AG04449 (cell line): ENCODE measurements around the gene SETBP1.

ENCODE experiments used
- CTCF ChIA-PET: fragments of 350-600 bp; formaldehyde crosslinking; extraction: SDS; loops from one replicate; lab custom pipeline; 2021; ENCODE audit warnings: antibody characterized with exemption; lab: Yijun Ruan, JAX
- POLR2A ChIA-PET: fragments of 400-600, 350-600 bp; formaldehyde crosslinking; extraction: SDS; loops from one replicate; lab custom pipeline; 2020; ENCODE audit warnings: antibody characterized with exemption, inconsistent platforms; lab: Yijun Ruan, JAX
- DNase-seq: peaks from one replicate; pipeline ENCODE4 v3.0.0-alpha.2; 2010; ENCODE audit warnings: low read depth, low spot score
- H3K4me3 ChIP-seq: 2 replicates; pipeline ENCODE4 v1.5.1; 2011; ENCODE audit warnings: low read depth, mild to moderate bottlenecking, control low read depth, low read length
- TF ChIP-seq, protein P1 (sequence below): IDR thresholded peaks from one replicate; pipeline ENCODE4 v1.5.1; 2011; ENCODE audit warnings: mild to moderate bottlenecking, moderate library complexity, low read length, control low read depth, inconsistent platforms; ENCODE audit not compliant: insufficient read depth; ENCODE audit errors: missing control alignments

The SETBP1 gene

GRCh38 chr18:44987371-44987770, 306.7 kb downstream of the SETBP1 start:
- POLR2A ChIA-PET: interaction anchor here (0.6 kb wide), 1 partner anchor 121 kb away, joined by 3 read pairs; no protein-coding TSS in a partner anchor
- TF ChIP-seq, protein P1, sequence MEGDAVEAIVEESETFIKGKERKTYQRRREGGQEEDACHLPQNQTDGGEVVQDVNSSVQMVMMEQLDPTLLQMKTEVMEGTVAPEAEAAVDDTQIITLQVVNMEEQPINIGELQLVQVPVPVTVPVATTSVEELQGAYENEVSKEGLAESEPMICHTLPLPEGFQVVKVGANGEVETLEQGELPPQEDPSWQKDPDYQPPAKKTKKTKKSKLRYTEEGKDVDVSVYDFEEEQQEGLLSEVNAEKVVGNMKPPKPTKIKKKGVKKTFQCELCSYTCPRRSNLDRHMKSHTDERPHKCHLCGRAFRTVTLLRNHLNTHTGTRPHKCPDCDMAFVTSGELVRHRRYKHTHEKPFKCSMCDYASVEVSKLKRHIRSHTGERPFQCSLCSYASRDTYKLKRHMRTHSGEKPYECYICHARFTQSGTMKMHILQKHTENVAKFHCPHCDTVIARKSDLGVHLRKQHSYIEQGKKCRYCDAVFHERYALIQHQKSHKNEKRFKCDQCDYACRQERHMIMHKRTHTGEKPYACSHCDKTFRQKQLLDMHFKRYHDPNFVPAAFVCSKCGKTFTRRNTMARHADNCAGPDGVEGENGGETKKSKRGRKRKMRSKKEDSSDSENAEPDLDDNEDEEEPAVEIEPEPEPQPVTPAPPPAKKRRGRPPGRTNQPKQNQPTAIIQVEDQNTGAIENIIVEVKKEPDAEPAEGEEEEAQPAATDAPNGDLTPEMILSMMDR: no peak
- no peak for DNase-seq
- CTCF ChIA-PET: interaction anchor here (0.8 to 1.1 kb wide), 2 partner anchors 14 to 56 kb away, joined by 3 read pairs; no protein-coding TSS in a partner anchor
- no peak overlapping the region for H3K4me3 ChIP-seq

DNA sequence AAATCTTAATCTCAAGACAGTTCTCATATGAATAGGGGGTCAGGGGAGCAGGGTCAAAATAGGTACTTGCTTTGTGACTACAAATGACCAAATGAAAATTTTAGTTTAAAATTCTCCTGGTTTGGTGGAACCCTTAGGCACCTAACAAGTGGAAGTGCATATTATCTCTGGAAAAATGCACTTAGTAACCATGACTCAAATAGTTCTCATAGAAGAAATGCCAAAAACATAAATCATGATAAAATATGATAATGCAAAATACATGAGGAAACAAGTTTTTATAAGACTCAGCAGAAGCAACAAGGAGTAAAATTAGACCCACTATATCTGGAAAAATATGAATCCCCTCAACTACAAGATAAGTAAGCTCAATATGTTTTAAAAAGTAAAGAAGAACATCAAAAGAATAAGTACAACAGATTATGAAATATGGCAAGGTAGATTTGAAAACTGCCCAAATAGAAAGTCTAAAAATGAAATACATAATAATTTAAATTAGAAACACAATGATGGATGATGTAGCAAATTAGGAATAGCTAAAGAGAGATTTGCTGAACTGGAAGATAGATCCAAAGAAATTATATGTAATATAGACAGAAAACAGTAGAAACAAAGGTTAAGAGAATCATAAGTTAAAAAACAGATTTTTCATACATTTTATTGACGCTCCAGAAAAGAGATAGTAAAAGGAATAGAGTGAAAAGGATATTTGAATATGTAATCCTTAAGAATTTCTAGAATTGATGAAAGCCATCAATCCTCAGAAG, 308.3 kb downstream of the SETBP1 start:
- no peak overlapping the region for H3K4me3 ChIP-seq
- ChIA-PET POLR2A (no interaction called here), CTCF (interaction anchor here (1.6 kb wide), 1 partner anchor 859 kb away, joined by 3 read pairs; no protein-coding TSS in a partner anchor)
- DNase-seq: no peak
- TF ChIP-seq, protein P1: no peak

- ChIA-PET CTCF (no interaction called here), POLR2A (no interaction called here)
- TF ChIP-seq, protein P1: no peak
- no peak overlapping the region for H3K4me3 ChIP-seq
- DNase-seq: no peak
Observed at GRCh38 chr18:44996261-44996660, 315.6 kb downstream of the SETBP1 start.

DNA sequence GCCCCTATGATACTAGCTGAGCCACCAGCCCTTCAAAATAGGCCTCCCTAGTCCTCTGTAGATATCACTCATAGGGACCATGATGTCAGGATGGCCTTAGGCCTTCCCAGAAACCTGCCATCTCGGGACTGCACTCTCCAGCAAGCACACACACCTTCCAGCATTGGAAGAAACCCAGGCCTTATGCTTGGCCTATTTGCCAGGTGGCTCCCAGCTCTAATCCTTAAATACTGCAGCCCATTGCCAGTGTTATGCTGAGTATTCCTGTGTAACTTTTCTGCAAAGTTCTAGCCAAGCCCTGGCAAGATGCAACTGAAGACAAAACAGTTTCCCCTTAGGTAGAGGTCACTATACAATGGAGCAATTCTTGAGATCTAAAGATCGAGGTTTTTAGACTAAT, 316.5 kb downstream of the SETBP1 start:
- POLR2A ChIA-PET: no interaction called here
- H3K4me3 ChIP-seq: no peak overlapping the region
- CTCF ChIA-PET: no interaction called here
- TF ChIP-seq, protein P1: no peak
- DNase-seq: no peak

- no peak overlapping the region for H3K4me3 ChIP-seq
- TF ChIP-seq, protein P1: no peak
- no peak for DNase-seq
- CTCF ChIA-PET: no interaction called here
- POLR2A ChIA-PET: no interaction called here
Observed at GRCh38 chr18:44998360-44998759, 317.7 kb downstream of the SETBP1 start.

GRCh38 chr18:45004546-45005080, 323.9 kb downstream of the SETBP1 start:
- ChIA-PET POLR2A (no interaction called here), CTCF (no interaction called here)
- TF ChIP-seq, protein P1: no peak
- H3K4me3 ChIP-seq: no peak overlapping the region
- no peak for DNase-seq
